Measurements from ENCODE around the gene AMZ2.
"Not testable (repeated sequence)": the region's sequence is repeated elsewhere in the genome, so short reads cannot be mapped to it uniquely, and the experiment has no call there.

AMZ2 gene

DNA sequence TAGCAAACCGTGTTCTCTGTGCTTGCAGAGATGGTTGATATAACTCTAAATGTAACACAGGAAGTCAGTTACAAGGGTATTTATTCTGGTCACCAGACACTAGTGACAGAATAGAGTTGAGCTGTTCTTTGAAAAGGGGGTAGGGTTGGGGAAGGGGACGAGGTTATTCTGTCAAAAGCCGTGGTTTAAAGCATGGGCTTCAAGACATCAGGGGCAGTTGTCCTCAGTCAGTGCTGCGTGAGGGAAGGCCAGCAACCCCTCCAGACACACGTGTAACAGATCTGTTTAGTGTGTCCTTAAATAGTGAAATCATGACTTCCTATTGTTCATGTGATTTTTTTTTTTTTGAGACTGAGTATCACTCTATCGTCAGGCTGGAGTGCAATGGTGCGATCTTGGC, 5.6 kb downstream of the AMZ2 start:
- not testable (repeated sequence) for DNase-seq (ENCODE audit: low read depth, low spot score)

DNA sequence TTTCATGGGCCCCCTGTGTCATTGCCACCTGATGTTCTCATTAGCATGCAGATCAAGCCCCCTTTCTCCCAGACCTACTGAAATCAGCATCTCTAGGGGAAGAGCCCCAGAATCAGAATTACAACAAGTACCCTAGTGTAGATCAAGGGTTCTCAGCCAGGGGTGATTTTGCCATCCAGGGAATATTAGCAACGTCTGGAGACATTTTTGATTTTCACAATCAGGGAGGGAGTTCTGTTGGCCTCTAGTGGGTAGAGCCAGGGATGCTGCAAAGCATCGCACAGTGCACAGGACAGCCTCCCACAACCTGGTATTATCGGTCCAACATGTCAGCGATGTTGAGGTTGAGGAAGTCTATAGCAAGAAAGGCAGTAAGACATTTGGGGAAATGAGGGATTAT, 7.3 kb downstream of the AMZ2 start:
- DNase-seq (ENCODE audit: low read depth, low spot score): no peak

DNA sequence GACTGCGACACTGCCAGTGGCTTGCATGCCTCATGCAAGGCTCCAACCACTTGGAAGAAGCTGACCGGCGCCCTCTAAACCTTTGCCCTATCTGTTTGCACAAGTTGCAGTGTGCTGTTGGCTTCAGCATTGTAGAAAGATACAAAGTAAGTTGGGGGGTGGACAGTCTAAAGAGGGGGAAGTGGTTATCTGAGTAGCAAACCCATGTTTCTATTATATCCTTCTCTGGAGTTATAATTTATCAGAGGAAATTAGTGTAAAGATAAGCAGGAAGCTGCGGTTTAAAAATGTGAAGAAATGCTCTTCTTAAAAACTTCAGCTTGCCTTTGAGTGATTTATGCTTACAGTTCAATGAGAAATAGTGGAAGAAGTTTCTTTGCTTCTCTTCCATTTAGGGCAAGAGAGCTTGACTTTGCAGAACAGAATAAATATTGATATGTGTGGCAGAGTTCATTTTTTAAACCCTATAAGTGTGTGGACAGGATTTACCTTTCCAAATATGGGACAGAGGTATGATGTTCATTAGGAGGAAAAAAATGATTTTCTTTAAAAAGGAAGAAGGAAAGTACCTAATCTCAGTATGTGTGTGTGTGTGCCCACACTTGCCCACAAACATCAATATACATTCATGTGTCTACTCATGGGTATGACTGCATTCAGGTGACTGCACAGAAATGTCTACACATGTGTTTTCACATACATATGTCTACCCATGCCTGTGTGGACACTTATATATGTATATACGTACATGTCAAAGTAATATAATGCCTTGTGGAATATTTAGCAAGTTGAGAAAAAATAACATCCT, 8.1 kb downstream of the AMZ2 start:
- DNase-seq (ENCODE audit: low read depth, low spot score): no peak

DNA sequence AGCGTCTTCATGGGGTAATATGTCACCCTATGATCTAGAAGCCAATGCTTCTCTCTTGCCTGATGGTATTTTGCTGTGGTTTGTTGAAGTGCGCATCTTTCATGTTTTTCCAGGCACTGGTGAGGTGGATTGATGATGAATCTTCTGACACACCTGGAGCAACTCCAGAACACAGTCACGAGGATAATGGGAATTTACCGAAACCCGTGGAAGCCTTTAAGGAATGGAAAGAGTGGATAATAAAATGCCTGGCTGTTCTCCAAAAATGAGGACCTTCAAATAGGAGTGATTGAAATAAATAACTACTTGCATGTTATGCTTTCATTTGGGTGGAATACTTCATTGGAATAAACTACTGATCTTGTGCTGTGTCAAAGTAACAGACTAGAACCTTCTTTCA, 8.9 kb downstream of the AMZ2 start:
- peak; percentile 10 for DNase-seq (ENCODE audit: low read depth, low spot score)

DNA sequence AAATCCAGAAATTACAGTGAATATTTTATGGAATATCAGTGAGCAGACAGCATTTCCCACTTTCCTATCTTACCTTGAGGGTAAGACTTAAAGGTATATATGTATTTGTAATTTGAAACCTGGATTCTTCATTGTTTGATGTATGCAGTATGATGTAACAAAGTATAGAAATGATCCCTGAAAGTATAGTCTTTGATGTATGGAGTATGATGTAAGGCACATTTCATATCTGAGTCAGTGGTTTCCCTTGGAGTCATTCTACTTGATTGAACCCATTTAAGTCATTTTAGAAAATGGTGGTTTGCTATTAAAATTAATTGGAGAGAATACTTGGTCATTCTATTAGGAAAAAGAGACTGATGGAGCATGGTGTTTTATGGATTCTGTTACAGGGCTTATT, 10.1 kb downstream of the AMZ2 start:
- DNase-seq (ENCODE audit: low read depth, low spot score): no peak

DNA sequence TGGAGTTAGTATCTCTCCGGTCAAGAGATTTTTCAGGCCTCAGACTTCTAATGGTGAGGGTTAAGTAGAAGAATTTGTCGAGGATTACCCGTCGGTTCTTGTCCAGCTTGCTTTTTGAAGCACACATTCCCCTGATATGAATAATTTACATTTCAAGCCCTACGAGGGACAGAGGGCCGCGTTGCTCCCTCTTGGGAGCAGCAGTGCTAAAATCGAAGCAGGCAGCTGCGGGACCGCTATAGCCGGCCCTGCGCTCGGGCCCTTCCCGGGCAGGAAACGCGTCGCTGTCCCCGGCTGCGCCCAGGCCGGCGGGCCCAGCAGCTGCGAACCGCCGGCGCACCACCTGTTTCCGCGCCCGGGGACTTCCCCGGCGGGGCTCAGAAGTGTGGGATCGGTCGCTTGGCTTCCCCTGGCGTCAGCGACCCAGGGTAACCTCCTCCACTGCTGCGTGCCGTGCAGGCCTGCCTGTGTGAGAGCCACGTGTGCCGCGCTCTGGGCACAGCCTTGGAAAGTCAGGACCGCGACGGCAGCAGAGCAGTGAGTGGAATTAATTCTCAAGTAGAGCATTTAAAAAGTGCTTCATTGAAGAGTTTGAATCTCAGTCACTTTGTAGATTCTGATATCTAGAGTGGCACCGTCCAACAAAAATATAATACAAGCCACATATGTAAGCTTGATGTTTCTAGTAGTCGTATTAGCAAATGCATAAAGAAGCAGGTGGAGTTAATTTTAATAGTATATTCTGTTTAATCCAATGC, 11.2 kb downstream of the AMZ2 start:
- DNase-seq (ENCODE audit: low read depth, low spot score): peak; percentile 28

DNA sequence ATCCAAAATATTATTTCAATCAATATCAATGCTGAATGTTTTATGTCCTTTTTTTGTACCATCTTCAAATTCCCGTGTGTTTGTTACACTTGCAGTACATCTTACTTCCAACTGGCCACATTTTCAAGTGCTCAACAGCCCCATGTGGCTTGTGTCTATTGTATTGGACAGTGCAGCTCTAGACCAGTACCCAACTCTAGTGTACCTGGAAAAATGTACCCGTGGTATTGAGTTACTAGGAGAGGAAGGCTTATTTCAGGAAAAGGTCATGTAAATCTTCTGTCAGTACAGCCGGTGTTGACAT, 11.8 kb downstream of the AMZ2 start:
- DNase-seq (ENCODE audit: low read depth, low spot score): peak; percentile 5

DNA sequence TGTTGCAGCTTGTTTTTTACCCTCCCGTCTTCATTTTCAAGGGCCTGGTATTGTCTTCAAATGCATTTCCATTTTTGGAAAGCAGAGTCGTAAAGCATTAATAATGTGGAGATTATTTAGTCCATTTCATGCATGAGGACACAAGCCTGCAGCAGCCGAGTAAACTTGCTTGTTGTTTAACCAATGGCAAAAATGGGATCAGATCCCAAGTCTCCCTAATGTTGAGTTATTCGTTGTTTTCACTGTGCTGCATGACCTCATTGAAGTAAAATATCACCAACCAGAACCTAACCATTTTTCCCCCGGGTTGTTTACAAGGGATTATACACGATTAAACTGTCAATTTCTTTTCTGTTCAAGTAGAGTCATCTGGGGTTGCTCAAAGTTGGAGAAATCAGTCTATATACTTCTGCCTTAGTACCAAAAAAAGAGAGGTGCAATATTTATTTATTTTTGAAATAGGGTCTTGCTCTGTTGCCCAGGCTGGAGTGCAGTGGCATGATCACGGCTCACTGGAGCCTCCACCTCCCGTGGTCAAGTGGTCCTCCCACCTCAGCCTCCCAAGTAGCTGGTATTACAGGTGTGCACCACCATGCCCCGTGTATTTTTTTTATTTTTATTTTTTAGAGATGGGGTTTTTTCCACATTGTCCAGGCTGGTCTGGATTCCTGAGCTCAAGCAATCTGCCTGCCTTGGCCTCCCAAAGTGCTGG, 12.4 kb downstream of the AMZ2 start:
- peak; percentile 67 for DNase-seq (ENCODE audit: low read depth, low spot score)

DNA sequence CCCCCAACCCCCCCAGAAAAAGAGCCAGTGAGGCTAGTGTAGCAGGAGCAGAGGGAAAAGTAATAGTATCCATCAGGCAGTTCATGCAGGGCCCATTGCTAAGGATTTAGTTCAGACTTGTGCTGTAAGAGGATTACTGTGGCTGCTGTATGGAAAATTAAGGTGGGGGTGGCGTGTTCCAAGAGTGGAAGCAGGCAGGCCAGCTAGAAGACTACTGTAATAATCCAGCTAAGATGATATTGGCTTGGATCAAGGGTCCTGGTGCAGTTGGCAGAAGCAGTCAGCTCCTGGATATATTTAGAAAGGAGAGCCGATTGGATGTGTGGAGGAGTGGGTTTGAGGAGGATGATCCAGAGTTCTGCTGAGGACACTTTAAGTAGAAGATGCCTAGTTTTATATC, 14.6 kb downstream of the AMZ2 start:
- DNase-seq (ENCODE audit: low read depth, low spot score): not testable (repeated sequence)

DNA sequence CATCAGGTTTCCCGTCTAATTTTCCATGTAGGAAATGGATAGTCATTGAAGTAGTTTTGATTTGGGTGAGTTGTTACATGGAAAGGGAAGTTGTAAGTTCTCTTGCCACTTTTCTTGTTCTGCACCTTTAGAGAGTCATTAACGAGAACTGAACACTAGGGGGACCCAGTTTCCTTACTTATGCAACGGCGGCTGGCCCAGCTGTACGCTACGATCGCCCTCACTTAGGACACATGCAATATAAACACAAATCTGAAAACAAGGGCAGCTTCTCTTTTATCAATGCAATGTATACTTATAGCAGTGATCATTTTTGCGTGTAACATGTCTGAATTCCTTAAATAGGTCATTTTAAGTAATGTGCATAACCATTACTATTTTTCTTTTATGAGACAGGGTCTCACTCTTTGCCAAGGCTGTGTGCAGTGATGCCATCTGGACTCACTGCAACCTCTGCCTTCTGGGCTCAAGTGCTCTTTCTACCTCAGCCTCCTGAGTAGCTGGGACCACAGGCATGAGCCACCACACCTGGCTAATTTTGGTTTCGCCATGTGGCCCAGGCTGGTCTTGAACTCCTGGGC, 15.3 kb downstream of the AMZ2 start:
- DNase-seq (ENCODE audit: low read depth, low spot score): peak; percentile 36

DNA sequence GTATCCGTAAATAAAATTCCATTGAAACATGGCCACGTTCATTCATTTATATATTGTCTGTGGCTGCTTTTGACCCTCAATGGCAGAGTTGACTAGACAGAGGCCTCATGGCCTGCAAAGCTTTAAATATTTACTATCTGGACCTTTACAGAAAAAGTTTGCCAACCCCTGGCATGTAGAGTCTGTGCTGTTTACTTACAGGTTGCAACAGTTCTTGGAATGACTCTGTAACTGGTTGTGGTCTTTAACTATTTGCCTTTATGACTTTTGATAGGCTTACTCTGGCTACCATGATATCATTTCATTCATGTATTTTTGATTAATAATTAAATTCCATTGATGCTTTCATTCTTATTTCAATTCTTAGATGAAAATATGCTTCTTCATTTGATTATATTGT, 18.0 kb downstream of the AMZ2 start:
- DNase-seq (ENCODE audit: low read depth, low spot score): not testable (repeated sequence)

DNA sequence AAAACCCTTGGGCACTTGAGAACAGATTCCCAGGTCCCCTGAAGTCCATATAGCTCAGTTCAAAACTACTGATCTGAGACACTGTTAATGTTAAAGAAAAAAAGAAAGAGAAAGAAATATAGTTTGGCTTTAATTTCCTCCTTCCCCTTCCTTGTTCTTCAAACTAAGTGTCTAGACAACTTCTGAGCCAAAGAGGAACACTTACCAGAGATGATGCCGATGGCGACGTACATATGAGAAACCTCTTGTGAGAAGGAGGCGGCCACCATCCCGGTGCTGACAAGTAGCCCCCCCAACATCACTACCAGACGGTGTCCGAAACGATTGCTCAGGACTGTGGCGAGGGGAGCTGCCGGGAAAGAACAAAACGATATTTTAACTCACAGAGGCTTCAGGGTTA, 25.9 kb downstream of the AMZ2 start:
- DNase-seq (ENCODE audit: low read depth, low spot score): no peak

DNA sequence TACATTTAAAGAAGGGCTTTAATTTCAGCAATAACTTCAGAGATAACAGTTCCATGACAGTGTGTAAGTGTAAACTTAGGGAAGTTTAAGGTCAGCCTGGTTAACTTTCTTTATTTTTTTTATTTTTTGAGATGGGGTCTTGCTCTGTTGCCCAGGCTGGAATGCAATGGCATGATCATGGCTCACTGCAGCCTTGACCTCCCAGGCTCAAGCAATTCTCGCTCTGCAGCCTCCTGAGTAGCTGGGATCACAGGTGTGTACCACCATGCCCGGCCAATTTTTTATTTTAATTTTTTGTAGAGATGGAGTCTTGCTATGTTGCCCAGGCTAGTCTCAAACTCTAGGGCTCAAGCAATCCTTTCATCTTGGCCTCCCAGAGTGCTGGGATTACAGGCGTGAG, 28.5 kb downstream of the AMZ2 start:
- not testable (repeated sequence) for DNase-seq (ENCODE audit: low read depth, low spot score)

DNA sequence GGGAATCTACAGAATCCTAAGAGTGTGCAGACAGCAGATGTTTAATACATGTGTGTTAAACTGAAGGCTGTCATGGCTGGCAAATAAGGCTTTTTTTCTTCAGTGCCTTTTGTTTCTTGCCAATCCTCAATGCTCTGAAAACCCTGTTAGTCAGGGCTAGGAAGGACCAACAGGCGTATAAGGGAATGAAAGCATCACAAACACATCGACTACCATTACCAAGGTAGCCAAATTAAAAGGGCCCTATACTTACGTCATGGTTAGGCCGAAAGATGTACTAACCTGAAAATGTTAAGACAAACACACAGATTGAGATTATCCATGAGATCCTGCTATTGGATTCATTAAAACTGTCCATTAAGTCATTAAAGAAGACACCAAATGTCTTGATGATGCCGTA, 30.0 kb downstream of the AMZ2 start:
- no peak for DNase-seq (ENCODE audit: low read depth, low spot score)

DNA sequence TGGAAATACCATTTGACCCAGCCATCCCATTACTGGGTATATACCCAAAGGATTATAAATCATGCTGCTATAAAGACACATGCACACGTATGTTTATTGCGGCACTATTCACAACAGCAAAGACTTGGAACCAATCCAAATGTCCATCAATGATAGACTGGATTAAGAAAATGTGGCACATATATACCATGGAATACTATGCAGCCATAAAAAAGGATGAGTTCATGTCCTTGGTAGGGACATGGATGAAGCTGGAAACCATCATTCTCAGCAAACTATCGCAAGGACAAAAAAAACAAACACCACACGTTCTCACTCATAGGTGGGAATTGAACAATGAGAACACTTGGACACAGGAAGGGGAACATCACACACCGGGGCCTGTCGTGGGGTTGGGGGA, 34.1 kb downstream of the AMZ2 start:
- not testable (repeated sequence) for DNase-seq (ENCODE audit: low read depth, low spot score)

DNA sequence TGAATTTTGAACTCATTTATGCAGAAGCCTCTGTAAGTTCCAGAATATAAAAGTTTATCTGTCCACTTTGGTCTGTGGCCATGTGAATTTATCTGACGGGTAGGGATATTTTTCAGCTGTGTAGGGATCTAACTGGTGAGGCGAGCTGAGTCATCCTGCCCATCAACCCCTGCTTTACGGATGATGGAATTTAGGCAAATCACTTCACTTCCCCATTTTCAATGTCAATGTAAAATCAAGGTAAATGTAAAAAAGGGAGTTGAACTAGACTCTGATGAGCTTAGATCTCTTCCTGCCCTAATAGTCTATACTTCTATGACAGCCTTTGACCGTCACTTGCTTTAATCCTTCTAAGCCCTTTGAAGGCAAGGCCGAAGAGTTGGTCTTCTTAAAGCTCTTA, 40.5 kb downstream of the AMZ2 start:
- DNase-seq (ENCODE audit: low read depth, low spot score): peak; percentile 20

DNA sequence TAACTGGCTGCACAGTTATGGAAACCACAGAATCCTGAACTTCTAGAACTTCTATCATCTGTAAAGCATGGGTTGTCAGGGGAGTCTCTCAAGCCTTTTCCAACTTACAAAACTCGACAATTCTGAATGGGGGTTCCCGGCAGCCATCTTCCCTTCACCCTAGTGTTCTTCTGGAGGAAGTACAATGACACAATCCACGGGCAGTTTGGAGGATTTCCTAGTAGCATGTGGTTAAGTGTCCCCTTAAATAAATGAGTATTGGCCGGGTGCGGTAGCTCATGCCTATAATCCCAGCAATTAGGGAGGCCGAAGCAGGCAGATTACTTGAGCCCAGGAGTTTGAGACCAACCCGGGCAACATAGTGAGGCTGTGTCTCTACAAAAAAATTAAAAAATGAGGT, 41.0 kb downstream of the AMZ2 start:
- DNase-seq (ENCODE audit: low read depth, low spot score): no peak

DNA sequence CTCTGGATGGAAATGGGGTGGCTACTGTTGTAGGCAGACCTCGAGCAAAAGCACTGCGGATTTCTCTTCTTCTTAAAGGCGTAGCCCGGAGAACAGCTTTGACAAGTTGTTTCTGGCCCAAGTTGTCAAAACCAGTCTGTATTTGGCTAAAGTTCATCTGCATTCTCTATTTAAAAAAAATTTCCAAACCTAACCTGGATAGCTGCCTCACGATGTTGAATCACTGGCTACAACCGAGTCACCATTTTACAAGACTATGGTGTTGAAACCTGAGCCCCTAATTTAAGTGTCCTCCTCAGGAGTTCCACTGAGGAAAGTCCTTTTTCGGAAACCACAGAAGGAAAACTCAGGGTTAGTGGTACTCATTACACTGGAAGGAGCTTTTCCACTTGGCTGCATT, 41.6 kb downstream of the AMZ2 start:
- no peak for DNase-seq (ENCODE audit: low read depth, low spot score)

DNA sequence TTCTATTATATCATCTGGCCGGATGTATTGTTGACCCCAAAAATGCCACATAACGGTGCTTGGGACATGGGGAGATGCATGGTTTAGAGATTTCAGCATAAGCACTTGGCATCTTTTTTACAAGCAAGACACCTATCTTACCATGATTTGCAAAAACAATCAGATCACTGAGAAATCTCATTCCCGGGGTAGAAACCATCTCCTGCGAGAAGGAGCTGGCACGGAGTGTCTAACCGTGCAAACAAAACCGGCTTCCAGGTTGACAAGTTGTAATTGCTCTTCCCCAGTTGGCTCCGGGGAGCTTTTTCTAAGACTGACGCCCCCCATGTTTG, 42.1 kb downstream of the AMZ2 start:
- DNase-seq (ENCODE audit: low read depth, low spot score): no peak

DNA sequence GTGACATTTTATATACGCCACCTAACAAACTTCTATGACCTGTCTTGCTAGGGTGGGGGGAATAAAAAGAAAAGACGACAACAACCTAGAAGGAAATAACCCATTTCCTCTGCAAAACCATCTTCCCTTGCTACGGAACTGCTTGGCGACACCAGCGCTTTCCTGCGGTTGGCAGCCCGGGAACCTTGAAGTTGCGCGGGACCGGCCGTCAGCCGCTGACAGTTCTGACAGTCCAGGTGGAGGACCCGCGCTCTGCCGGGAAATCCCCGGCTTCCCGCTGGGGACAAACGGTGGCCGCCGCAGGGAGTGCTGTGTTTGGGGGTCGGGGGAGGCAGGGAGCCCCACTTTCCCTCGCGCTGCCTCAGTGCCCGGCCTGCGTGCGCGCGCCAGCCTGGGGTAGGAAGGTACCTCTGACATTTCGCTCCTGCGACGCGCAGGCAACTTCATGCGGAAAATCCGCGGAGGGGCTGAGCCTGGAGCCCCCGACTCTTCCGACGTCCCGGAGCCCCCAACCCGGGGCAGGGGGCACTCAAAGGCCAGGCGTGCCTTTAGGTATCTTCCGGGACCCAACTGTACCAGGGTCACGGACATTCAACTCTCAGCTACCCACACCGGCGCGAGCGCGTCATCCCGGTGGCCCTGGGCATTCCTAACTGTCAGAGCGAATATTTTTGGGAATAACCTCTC, 42.6 kb downstream of the AMZ2 start:
- peak; percentile 30 for DNase-seq (ENCODE audit: low read depth, low spot score)

DNA sequence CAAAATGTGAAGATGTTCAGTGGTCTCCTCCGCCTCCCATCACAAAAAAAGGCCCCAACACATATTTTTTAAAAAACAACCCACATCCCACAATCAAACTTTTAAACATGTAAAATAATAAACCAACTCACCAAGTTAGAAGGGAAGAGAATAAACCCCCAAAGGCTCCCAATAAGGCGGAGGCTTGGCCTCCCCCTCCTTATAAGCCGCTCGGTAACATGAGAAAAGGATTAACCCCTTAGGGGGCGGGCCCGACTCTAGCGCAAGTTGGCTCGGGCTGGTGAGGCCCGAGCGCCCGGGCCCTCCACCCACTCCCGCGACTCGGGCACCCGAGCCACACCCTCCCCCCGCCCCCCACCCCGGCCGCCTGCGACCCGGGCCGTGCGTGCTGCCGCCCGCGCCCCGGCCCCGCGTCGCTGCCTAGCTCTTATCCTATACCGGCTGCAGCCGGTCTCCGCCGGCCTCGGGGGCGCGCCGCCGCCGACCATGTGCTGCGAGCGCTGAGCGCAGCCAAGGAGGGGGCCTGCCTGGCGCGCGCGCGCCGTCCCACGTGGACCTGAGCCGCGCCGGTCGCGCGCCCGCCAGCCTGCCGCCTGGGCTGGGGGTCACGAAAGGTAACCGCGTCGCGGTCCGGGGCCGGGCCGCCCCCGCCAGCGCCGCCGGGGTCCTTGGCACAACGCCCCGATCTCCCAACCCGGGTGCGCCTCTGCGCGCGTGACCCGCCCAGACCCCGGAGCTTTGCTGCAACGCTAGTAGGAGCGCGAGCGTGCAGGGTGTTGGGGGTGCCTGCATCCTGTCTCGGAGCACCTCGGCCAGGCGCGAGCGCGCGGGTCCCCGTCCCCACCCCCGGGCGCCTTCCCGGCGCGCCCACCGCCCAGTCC, 43.4 kb downstream of the AMZ2 start, which contains the start of the genes ARSG and SLC16A6:
TSS of gene ARSG (plus strand) at position 541 of the 881 bp plus-strand sequence. CDS start 15,999 bp downstream, outside the sequence.
TSS of gene SLC16A6 (minus strand) at position 173 of the 881 bp plus-strand sequence. CDS start 12,807 bp downstream, outside the sequence.
- peak; percentile 75 for DNase-seq (ENCODE audit: low read depth, low spot score)
